Type B pancreatic cell (in vitro differentiated cells): ENCODE measurements around the gene CPB2. TPM values are rescaled to one million over a fixed set of nuclear protein-coding genes. Genes with fewer than 3 reads are reported as not detected.

Source experiments
- DNase-seq: peaks from one replicate; pipeline ENCODE4 v3.0.0; 2021; ENCODE audit warnings: mixed read lengths; ENCODE audit not compliant: unreplicated experiment; ENCODE audit errors: extremely low spot score
- H3K27ac Mint-ChIP-seq: 2 replicates; pipeline ENCODE4 v1.8.0; 2021; ENCODE audit warnings: mild to moderate bottlenecking, mixed read lengths
- H3K27me3 Mint-ChIP-seq: 2 replicates; pipeline ENCODE4 v1.8.0; 2021; ENCODE audit warnings: mixed read lengths
- H3K36me3 Mint-ChIP-seq: 2 replicates; pipeline ENCODE4 v1.8.0; 2021; ENCODE audit warnings: mixed read lengths
- H3K4me1 Mint-ChIP-seq: one replicate; pipeline ENCODE4 v1.8.0; 2021; ENCODE audit warnings: mixed read lengths; ENCODE audit not compliant: unreplicated experiment
- H3K4me3 Mint-ChIP-seq: 2 replicates; pipeline ENCODE4 v1.8.0; 2021; ENCODE audit warnings: mild to moderate bottlenecking, mixed read lengths
- H3K9me3 Mint-ChIP-seq: 2 replicates; pipeline ENCODE4 v1.8.0; 2021; ENCODE audit warnings: mixed read lengths
- long read RNA-seq: library from polyadenylated mRNA; unstranded; transcript quantifications from one replicate; pipeline ENCODE4 v2.0.0, GENCODE V29; 2020
- total RNA-seq: library from RNA; stranded (reverse); gene quantifications from 2 replicates; pipeline ENCODE4 v1.2.1, GENCODE V29; 2021; ENCODE audit warnings: low replicate concordance
- TF ChIP-seq, protein P1 (sequence below): fragments of 200-600 bp; sonication (generic); conservative IDR thresholded peaks from 2 replicates; pipeline ENCODE4 v1.5.0; 2021; ENCODE audit warnings: antibody characterized with exemption, mild to moderate bottlenecking

Gene CPB2, protein sequence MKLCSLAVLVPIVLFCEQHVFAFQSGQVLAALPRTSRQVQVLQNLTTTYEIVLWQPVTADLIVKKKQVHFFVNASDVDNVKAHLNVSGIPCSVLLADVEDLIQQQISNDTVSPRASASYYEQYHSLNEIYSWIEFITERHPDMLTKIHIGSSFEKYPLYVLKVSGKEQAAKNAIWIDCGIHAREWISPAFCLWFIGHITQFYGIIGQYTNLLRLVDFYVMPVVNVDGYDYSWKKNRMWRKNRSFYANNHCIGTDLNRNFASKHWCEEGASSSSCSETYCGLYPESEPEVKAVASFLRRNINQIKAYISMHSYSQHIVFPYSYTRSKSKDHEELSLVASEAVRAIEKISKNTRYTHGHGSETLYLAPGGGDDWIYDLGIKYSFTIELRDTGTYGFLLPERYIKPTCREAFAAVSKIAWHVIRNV
- 0.19 and 0.31 TPM in 2 replicates for total RNA-seq
- long read RNA-seq, partial matches to known transcripts = 0 of 3 reads
- long read RNA-seq, other reads (novel, unspliced or antisense) = 1 of 3 reads

DNA sequence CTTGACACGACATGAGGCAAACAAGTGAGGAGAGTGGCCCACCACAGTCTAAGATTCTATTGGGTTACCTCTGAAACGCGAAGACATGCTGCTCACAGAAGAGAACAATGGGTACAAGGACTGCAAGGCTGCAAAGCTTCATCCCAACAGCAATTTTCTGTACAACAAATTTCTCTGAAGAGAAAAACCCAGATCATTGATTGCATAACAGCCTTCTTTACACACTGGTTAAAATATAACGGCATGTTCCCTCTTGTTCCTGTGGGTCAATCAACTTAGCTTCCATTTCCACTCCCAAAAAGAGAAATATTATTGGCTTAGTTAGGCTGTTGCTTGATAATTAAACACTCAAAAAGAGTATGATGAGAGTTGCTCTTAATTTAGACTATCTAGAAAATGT, at the start of gene CPB2:
TSS of gene CPB2 (minus strand) at position 166 of the 400 bp plus-strand sequence. CDS start at position 142, 24 bp downstream.
- H3K4me3 Mint-ChIP-seq = no peak within 1 kb of the TSS
- TF ChIP-seq, protein P1, sequence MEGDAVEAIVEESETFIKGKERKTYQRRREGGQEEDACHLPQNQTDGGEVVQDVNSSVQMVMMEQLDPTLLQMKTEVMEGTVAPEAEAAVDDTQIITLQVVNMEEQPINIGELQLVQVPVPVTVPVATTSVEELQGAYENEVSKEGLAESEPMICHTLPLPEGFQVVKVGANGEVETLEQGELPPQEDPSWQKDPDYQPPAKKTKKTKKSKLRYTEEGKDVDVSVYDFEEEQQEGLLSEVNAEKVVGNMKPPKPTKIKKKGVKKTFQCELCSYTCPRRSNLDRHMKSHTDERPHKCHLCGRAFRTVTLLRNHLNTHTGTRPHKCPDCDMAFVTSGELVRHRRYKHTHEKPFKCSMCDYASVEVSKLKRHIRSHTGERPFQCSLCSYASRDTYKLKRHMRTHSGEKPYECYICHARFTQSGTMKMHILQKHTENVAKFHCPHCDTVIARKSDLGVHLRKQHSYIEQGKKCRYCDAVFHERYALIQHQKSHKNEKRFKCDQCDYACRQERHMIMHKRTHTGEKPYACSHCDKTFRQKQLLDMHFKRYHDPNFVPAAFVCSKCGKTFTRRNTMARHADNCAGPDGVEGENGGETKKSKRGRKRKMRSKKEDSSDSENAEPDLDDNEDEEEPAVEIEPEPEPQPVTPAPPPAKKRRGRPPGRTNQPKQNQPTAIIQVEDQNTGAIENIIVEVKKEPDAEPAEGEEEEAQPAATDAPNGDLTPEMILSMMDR = no peak
- no peak within 1 kb of the TSS for H3K27ac Mint-ChIP-seq
- H3K27me3 Mint-ChIP-seq = no peaks in the 10 kb centered on the region
- DNase-seq = no peak
- H3K36me3 Mint-ChIP-seq = no peaks in the 10 kb centered on the region
- no peaks in the 10 kb centered on the region for H3K9me3 Mint-ChIP-seq
- H3K4me1 Mint-ChIP-seq = peaks cover 7% of the 10 kb centered on the region

DNA sequence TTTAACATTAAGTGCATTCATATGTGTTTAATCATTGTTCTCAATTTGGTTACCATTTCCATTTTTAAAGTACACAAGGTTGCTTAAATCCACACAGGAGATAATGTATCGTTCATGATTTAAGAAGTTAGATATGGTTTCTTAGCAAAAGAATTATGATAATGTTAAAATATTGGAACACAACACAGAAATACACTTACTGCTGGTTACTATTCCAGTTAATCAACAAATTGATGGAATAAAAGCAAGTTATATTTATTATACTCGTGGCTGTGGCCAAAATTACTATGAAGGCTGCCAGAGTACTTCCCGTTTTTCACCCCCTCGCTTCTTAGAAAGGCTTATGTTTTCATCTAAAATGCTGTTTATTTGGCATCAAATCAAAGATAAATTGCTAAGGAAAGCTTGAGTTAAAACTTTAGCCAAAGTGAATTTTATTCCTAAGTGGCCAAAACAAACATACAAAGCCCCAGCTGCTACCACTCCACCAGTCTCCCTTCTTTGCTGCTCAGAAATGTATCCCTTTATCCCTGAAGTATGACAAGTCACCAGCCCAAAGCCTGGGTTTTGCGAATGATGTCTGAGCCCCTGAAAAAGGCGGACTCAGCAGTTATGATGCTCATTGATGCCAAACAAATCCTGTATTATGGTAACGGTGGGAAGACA, 49.4 kb upstream of the CPB2 start:
- TF ChIP-seq, protein P1 = no peak
- Mint-ChIP-seq H3K4me1 (peaks cover 5% of the 10 kb centered on the region), H3K9me3 (no peaks in the 10 kb centered on the region), H3K27ac (no peak overlapping the region), H3K27me3 (no peaks in the 10 kb centered on the region), H3K4me3 (no peak overlapping the region), H3K36me3 (no peaks in the 10 kb centered on the region)
- DNase-seq = no peak

DNA sequence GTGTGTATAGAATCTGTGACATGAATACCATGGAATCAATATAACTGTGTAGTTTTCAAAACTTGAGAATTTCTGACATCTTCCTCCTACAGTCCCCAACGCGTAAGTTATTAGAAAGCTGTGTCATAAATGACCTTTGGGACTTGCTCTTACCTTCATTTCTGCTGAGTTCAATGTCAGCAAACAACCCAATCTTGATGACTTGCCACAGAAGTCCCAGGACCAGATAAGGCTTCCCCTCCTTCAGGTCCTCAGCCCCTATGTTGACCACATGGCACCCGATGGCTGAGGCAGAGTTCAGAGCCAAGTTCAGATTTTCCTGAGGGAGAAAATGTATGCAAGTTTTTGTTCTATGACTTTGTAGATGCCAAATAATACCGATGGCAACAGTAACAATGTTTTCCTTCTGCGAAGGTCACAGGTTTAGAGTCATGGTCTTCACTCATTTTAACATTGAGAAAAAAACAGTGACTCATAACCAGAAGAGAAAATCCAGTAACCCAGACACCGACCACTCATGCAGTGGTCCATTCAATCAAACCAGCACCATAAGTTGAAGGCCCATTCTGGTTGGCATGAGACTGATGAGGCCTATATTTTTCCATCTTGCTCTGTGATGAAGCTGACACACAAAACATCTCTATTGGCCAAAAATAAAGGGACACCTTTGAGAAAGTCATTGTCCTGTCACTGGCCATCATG, 47.9 kb upstream of the CPB2 start:
- H3K27me3 Mint-ChIP-seq = no peaks in the 10 kb centered on the region
- no peak overlapping the region for H3K27ac Mint-ChIP-seq
- no peak for DNase-seq
- no peak overlapping the region for H3K4me3 Mint-ChIP-seq
- H3K9me3 Mint-ChIP-seq = no peaks in the 10 kb centered on the region
- TF ChIP-seq, protein P1 = no peak
- H3K4me1 Mint-ChIP-seq = peaks cover 5% of the 10 kb centered on the region
- H3K36me3 Mint-ChIP-seq = no peaks in the 10 kb centered on the region

DNA sequence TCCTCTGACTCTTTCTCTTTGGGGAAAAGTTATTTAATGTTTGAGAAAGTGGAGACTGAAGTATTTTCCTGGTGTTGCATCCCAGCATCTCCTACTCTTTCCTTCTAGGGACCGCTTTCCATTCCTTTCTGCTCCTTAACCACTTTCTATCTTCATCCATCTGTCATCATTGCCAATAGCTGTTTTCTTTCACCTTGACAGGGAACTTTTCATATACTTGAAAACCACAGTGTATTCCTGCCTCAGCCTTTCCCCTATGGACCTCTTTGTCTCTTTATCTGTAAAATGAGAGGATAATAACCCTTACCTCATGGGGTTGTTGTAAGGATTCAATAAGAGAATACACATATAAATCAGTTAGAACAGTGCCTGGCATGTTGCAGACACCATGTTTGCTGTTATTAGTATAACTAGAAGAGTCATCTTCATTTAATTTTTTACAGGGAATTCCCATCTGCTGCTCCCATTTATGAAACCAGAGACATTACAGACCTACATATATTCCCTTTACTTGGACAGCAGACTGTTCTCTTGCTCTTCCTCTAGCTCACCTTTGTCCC, 45.4 kb upstream of the CPB2 start:
- H3K36me3 Mint-ChIP-seq = peaks cover 3% of the 10 kb centered on the region
- TF ChIP-seq, protein P1 = no peak
- H3K27ac Mint-ChIP-seq = peak overlapping the region; percentile 8
- no peak for DNase-seq
- H3K4me3 Mint-ChIP-seq = no peak overlapping the region
- H3K27me3 Mint-ChIP-seq = no peaks in the 10 kb centered on the region
- no peaks in the 10 kb centered on the region for H3K9me3 Mint-ChIP-seq
- H3K4me1 Mint-ChIP-seq = peaks cover 10% of the 10 kb centered on the region
